Glutamatergic neuron (in vitro differentiated cells): Measurements from ENCODE around the gene CACNA1E. TPM values are rescaled to one million over a fixed set of nuclear protein-coding genes. Genes with fewer than 3 reads are reported as not detected.

ENCODE experiments used
- DNase-seq: peaks from one replicate; pipeline ENCODE4 v3.0.0; 2022
- H3K27ac Mint-ChIP-seq: one replicate; pipeline ENCODE4 v1.8.0; 2020; ENCODE audit warnings: mild to moderate bottlenecking, mixed read lengths, inconsistent platforms; ENCODE audit not compliant: unreplicated experiment
- H3K27me3 Mint-ChIP-seq: one replicate; pipeline ENCODE4 v1.8.0; 2020; ENCODE audit warnings: mild to moderate bottlenecking, moderate library complexity, mixed read lengths, inconsistent platforms; ENCODE audit not compliant: unreplicated experiment
- H3K36me3 Mint-ChIP-seq: one replicate; pipeline ENCODE4 v1.8.0; 2020; ENCODE audit warnings: mild to moderate bottlenecking, mixed read lengths, inconsistent platforms; ENCODE audit not compliant: unreplicated experiment
- H3K4me1 Mint-ChIP-seq: one replicate; pipeline ENCODE4 v1.8.0; 2020; ENCODE audit warnings: mild to moderate bottlenecking, low read depth, mixed read lengths, inconsistent platforms; ENCODE audit not compliant: unreplicated experiment
- H3K4me3 Mint-ChIP-seq: one replicate; pipeline ENCODE4 v1.8.0; 2020; ENCODE audit warnings: mild to moderate bottlenecking, mixed read lengths, inconsistent platforms; ENCODE audit not compliant: unreplicated experiment
- H3K9me3 Mint-ChIP-seq: one replicate; pipeline ENCODE4 v1.8.0; 2020; ENCODE audit warnings: mild to moderate bottlenecking, moderate library complexity, mixed read lengths, inconsistent platforms; ENCODE audit not compliant: unreplicated experiment
- total RNA-seq: library from RNA; stranded (reverse); fragmentation: NEBNext Ultra II Directional; extraction: Animal tissue kit (Norgen Biotek cat#: 25700); gene quantifications from one replicate; pipeline ENCODE4 v1.2.1, GENCODE V29; 2021; ENCODE audit not compliant: unreplicated experiment
- TF ChIP-seq, protein P1 (sequence below): fragments of 200-600 bp; sonication (generic); IDR thresholded peaks from one replicate; pipeline ENCODE4 v1.5.0; 2021; ENCODE audit not compliant: partially characterized antibody, unreplicated experiment

Gene CACNA1E
- total RNA-seq, 1 donor from 2014 or later: 8.8 TPM

DNA sequence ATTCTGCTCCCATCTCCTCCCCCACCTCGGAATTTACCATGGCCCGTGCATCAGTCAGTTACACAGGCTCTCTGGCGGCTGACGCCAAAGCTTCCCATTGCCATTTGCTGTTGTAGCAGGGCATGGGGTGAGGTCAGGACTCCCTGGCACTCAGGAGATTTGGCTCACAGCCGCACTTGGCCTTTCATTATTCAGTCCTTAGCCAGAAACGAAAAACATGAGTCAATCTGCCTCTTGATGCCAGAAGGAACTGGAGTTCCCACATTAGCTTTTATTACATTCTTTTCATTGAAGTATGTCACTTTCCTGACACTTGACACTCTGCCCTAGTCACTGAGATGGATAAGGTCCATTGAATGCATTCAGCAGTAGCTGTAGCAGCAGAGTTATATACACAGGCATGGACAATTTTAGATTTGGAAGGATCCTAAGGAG lies 260.6 kb downstream of the CACNA1E start:
- Mint-ChIP-seq H3K4me3 (no peak overlapping the region), H3K9me3 (no peaks in the 10 kb centered on the region), H3K4me1 (peaks cover 2% of the 10 kb centered on the region), H3K36me3 (no peaks in the 10 kb centered on the region), H3K27ac (no peak overlapping the region), H3K27me3 (peaks cover 1% of the 10 kb centered on the region)
- TF ChIP-seq, protein P1, sequence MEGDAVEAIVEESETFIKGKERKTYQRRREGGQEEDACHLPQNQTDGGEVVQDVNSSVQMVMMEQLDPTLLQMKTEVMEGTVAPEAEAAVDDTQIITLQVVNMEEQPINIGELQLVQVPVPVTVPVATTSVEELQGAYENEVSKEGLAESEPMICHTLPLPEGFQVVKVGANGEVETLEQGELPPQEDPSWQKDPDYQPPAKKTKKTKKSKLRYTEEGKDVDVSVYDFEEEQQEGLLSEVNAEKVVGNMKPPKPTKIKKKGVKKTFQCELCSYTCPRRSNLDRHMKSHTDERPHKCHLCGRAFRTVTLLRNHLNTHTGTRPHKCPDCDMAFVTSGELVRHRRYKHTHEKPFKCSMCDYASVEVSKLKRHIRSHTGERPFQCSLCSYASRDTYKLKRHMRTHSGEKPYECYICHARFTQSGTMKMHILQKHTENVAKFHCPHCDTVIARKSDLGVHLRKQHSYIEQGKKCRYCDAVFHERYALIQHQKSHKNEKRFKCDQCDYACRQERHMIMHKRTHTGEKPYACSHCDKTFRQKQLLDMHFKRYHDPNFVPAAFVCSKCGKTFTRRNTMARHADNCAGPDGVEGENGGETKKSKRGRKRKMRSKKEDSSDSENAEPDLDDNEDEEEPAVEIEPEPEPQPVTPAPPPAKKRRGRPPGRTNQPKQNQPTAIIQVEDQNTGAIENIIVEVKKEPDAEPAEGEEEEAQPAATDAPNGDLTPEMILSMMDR: no peak
- DNase-seq: no peak

DNA sequence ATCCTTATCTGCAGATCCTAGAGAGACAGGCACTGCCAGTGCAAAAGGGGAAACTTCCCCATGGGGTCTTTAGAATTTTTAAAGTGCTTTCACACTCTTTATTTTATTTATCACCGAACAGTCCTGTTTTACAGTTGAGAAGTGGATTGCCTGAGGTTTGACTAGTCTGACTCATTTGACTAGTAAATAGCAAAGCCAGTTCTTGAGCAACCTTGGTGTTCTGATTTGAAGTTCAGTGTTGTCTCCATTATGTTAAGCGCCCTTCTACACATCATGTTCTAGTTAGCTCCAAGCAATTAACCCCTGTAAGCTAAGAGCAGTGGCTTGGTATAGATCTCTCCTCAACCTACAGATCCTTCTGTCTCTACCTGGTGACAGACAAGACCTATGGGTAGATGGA lies 262.9 kb downstream of the CACNA1E start:
- Mint-ChIP-seq H3K9me3 (no peaks in the 10 kb centered on the region), H3K36me3 (no peaks in the 10 kb centered on the region)
- TF ChIP-seq, protein P1: no peak

DNA sequence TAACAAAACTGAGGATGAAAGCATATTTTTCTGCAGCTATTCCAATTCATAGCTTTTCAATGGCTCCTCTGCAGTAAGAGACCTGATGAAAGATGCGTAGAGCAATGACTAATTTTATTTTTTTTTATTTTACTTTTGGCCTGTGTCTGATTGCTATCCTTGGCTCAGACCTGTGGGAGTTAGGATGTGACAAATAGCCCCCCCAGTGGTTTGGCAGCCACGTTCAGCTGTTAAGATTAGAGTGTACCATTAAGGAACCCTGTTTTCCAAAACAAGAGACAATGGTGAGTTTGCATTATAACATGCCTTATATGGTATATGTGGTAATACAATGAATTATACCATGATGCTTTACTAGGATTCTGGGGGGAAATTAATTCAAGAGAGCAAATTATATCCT lies 264.7 kb downstream of the CACNA1E start:
- Mint-ChIP-seq H3K4me1 (peaks cover 2% of the 10 kb centered on the region), H3K27ac (no peak overlapping the region), H3K9me3 (no peaks in the 10 kb centered on the region), H3K27me3 (peaks cover 4% of the 10 kb centered on the region), H3K36me3 (no peaks in the 10 kb centered on the region), H3K4me3 (no peak overlapping the region)
- no peak for DNase-seq
- TF ChIP-seq, protein P1: no peak

More for the DNA sequence above, 262.9 kb downstream of the CACNA1E start:
- no peak for DNase-seq
- Mint-ChIP-seq H3K27me3 (peaks cover 4% of the 10 kb centered on the region), H3K4me1 (peaks cover 2% of the 10 kb centered on the region), H3K27ac (no peak overlapping the region), H3K4me3 (no peak overlapping the region)

DNA sequence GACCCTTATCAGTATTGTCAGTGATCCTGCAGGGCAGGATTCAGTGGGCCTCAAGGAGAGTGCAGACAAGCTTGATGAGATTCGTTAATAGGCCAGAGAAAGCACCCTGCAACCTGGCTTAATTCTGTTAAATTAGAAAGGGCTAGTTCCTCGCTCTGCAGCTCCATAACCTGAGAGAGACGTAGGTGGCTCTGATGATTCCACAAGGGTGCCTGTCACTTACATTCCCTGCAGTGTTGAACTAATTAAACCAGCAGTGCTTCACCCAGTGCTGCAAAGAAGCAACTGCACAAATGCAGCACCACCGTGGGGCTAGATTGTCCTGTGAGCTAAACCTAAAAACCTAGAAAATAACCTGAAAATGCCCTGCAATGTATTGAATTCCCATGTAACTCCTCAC lies 270.8 kb downstream of the CACNA1E start:
- Mint-ChIP-seq H3K27me3 (peaks cover 3% of the 10 kb centered on the region), H3K4me1 (no peaks in the 10 kb centered on the region), H3K4me3 (no peak overlapping the region), H3K36me3 (no peaks in the 10 kb centered on the region), H3K9me3 (no peaks in the 10 kb centered on the region), H3K27ac (no peak overlapping the region)
- TF ChIP-seq, protein P1: no peak
- DNase-seq: no peak

DNA sequence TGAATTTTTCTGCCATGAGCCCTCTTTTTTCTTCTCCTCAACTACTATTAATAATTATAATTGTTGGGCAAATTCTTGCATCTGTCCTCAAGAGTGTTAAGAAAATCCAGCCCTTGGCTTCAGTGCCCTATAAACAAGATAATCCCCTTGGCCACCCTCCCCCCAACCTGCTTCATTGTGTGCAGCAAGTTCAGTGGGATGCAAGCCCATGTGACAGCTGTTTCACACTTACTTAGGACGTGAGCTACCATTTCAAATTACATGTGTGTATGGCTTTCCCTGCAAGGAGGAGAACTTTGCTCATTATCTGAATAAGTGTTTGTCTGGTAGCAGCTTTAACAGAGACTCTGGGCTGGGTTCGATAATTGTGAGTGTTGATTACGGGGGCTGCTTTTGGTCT lies 276.2 kb downstream of the CACNA1E start:
- TF ChIP-seq, protein P1: no peak
- H3K27me3 Mint-ChIP-seq: no peaks in the 10 kb centered on the region
- no peaks in the 10 kb centered on the region for H3K9me3 Mint-ChIP-seq
- H3K27ac Mint-ChIP-seq: no peak overlapping the region
- no peak for DNase-seq
- H3K4me1 Mint-ChIP-seq: no peaks in the 10 kb centered on the region
- H3K36me3 Mint-ChIP-seq: no peaks in the 10 kb centered on the region
- no peak overlapping the region for H3K4me3 Mint-ChIP-seq
